Fibroblast of mammary gland (primary cell): Measurements from ENCODE around the gene UBE2L5.
A peak's percentile ranks its signal among the peaks of the same experiment; 100 is the strongest.

Experiments
- DNase-seq: peaks from one replicate; pipeline ENCODE4 v3.0.0-alpha.2; 2010; ENCODE audit warnings: low read depth
- H3K4me3 ChIP-seq: 2 replicates; pipeline ENCODE4 v1.5.1; 2011; ENCODE audit warnings: low read depth, mild to moderate bottlenecking, low read length, moderate library complexity; ENCODE audit not compliant: control insufficient read depth
- CTCF ChIP-seq: conservative IDR thresholded peaks from 2 replicates; pipeline ENCODE4 v1.5.1; 2011; ENCODE audit warnings: low read depth, low read length, inconsistent platforms; ENCODE audit not compliant: control insufficient read depth, insufficient read depth

UBE2L5 gene

GRCh38 chr13:30413842-30414241 lies 8.5 kb upstream of the UBE2L5 start:
- no peak for DNase-seq
- no peak for TF ChIP-seq CTCF
- H3K4me3 ChIP-seq = no peak overlapping the region

- no peak for TF ChIP-seq CTCF
- DNase-seq = no peak
- H3K4me3 ChIP-seq = no peak overlapping the region
Measured at GRCh38 chr13:30415430-30416030, 6.8 kb upstream of the UBE2L5 start.

GRCh38 chr13:30416471-30416870 lies 5.8 kb upstream of the UBE2L5 start:
- H3K4me3 ChIP-seq = no peak overlapping the region
- no peak for TF ChIP-seq CTCF
- DNase-seq = no peak

- no peak overlapping the region for H3K4me3 ChIP-seq
- TF ChIP-seq CTCF = no peak
- DNase-seq = no peak
Measured at GRCh38 chr13:30418075-30418716, 4.1 kb upstream of the UBE2L5 start.

GRCh38 chr13:30418717-30419459 lies 3.4 kb upstream of the UBE2L5 start:
- TF ChIP-seq CTCF = no peak
- DNase-seq = no peak
- H3K4me3 ChIP-seq = no peak overlapping the region

GRCh38 chr13:30421093-30422053 lies 920 bp upstream of the UBE2L5 start:
- H3K4me3 ChIP-seq = peak overlapping the region; percentile 63
- no peak for TF ChIP-seq CTCF
- DNase-seq = peak; percentile 81
